Putamen (tissue), 1 donor: ENCODE measurements around the gene SLIRP.
A peak's percentile ranks its signal among the peaks of the same experiment; 100 is the strongest.
"Not testable (repeated sequence)": the region's sequence is repeated elsewhere in the genome, so short reads cannot be mapped to it uniquely, and the experiment has no call there.

Experiments
- DNase-seq: peaks from one replicate; pipeline ENCODE4 v3.0.0-alpha.2; 2016; ENCODE audit warnings: low spot score

The SLIRP gene

DNA sequence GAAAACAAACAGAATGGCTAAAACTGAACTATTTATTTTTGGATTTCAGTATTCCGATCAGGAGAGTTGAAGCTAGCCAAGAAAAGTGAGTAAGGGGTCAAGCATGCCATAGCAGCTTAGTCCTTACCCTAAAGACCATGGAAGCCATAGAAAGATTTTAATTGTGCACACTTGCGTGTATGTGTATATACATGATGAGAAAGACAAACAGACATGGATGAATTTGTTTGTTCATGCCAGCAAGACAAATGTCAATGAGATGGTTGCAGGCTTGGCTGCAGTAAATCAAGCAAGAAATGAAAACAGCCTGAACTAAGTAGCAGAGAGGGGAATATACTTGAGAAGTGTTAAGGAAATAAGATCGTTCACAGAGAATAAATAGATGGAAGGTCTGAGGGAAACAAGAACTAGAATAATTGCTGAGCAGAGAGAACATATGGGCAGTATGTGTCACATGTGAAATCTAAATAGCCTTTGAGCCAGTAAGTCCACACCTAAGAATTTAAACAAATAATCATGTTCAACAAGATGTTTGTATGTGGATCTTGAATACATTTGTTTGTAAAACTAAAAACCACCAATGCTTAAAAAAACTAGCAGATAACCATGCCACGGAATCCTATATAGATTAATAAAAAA is 38.3 kb downstream of the SLIRP start:
- no peak for DNase-seq

DNA sequence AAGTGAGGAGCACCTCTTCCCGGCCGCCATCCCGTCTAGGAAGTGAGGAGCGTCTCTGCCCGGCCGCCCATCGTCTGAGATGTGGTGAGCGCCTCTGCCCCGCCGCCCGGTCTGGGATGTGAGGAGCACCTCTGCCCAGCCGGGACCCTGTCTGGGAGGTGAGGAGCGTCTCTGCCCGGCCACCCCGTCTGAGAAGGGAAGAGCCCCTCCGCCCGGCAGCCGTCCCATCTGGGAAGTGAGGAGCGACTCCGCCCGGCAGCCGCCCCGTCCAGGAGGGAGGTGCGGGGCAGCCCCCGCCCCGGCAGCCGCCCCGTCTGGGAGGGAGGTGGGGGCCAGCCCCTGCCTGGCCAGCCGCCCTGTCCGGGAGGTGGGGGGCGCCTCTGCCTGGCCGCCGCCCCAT is 39.5 kb downstream of the SLIRP start:
- not testable (repeated sequence) for DNase-seq

DNA sequence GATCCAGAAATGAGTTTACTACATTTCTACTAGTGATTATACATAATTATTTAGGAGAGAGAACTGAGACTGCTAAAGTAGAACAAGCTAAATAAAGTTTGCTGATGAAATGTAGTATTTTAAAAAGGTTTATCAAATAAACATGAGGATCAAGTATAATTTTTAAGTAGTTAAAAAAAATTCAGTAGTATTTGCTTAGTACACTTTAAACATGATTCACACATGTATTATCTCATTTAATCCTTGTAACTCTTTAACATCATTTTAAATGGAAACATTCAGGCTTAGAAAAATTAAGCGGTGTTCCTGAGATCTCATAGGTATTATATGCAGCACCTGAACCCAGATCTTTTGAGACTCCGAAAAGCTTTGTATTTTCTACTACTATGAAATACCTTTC is 44.4 kb downstream of the SLIRP start:
- no peak for DNase-seq

DNA sequence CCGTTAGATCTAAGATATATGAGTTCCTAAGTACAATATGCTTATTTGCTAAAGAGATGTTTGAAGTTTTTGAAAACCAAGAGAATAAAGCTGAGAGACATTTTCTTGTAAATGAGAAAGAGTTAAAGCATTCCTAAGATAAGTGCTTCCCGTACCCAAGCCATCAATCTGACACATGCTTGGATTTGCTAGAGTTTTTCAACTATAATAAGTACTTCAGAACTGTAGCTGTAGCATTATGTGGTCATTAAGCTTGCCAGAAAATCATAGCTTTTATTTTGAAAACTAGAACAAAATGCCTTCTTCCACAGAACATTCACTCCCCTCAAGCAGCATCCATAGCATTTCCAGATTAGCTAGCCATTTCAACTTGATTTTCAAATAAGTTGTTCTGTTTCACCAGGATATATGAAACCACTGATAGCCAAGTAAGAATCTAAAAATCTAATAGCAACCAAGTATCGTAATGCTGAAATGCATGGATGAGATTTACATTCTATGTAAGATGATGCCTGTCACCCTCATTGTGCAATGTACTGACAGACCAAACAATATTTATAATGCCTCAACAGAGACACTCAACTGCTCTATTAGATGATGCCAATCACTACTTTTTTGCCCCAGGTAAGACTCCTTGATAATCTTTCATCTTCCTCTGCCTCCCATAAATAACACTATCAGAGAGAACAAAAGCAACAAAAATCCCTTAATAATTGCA is 45.1 kb downstream of the SLIRP start:
- DNase-seq: no peak

DNA sequence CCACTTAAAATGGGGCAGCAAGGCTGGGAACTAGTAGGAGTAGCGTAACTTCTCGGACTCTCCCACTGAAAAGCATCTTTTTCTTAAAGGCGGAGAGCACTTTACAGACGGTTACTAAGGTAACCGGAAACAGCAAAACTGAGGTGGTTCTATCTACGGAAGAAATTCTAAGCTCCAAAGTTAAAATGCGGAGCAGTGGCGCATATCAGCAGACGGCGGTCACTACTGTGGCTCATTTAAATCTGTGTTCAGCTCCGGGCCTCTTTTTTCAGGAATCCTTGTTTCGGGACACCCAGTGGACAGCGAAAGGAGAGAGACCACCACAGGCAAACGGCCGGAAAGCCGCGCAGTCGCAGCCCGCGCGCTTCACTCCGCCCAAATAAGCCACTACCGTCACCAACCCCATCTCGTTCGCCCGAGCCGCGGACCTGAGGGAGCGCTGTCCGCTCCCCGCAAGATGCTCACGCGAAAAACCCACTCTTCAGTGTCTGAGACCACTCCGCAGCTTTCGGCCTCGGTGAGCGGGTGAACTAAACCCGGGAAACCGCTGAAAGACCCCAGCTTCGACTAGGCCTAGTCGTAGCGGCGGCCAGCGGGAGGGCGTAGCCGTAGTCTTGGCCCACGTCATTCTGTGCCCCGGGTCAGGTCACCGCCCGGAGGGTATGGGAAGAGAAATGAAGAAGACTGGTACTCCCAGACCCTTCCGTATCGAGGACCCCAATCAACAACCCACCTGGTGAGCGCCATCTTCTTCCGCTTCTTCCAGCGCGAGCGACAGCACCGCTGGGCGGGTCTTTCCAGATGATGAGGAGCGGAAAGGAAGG is 52.7 kb downstream of the SLIRP start, which contains the start of gene SNW1:
SNW1 (minus strand) TSS at position 776 of the 824 bp plus-strand sequence; CDS start at position 747, 29 bp downstream.
- DNase-seq: peak; percentile 95

DNA sequence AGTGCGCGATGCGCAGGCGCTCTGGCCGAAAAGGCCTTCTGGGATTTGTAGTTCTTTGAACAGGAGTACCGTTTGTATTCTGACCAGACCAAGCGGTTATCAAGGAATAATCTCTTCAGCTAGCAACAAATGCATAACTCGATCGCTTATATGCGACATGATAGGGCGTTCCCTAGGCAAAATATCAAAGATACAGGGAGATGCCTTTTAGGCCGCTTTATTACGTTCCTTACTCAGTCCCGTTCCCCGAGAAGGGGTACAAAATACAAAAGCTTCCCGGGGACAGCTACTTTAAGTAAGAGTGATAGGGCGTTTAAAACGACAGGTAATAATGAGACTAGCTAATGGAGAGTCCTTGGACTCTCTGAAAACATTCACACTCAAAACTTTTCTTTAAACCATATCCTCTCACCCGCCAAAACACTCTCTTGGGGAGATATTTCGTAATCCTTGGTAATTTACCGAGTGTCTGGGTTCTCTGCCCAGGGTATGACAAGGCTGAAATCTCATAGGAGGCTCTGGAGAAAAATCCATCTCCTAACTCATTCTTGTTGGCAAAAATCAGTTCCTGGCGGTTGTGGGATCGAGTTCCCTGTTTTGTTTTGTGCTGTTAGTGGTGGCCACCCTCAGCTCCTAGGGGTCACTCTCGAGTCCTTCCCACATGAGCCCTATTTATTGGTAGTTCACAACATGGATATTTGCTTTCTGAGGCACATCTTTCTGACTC is 53.5 kb downstream of the SLIRP start:
- peak; percentile 34 for DNase-seq

DNA sequence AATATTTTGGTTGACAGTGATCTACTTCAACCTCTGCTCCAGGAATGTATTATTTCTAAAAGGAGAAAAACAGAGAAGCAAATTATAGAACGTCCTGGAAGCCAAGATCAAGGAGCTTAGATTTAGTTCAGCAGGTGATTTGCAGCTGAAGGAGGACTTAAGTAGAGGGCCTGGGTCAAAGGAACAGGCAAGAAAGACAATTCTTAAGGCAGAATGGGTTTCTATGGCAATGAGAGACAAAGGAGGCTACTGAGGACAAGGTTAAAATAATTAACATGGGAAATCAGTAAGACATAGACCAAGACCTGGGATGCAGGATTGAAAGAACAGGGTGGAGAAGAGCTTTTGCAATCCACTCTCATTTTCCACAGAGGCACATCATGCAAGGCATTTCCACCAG is 55.4 kb downstream of the SLIRP start:
- no peak for DNase-seq

DNA sequence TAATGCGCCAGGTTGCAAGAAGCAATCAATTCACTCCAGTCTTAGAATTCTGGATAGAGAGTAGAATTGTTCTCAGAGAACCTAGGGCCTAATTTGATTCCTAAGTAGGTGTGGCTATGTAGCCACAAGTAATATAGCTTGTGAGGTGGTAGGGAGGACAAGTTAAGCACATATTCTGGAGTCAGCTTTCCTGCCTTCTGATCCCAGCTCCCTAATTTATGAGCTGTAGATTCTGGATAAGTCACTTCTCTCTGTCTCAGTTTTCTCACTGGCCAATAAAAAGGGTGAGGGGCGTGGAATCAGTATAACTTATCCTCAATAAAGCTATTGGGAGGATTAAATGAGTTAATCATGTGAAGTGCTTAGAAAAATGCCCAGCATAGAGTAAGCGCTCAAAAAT is 56.1 kb downstream of the SLIRP start:
- DNase-seq: no peak
